ENCODE results near the gene RIPK3. TPM values are rescaled to one million over a fixed set of nuclear protein-coding genes. Genes with fewer than 3 reads are reported as not detected.
A peak's percentile ranks its signal among the peaks of the same experiment; 100 is the strongest.

The RIPK3 gene
- total and polyA plus RNA-seq, 2 donors from 2014 or later: 5.1 to 19.5 TPM

DNA sequence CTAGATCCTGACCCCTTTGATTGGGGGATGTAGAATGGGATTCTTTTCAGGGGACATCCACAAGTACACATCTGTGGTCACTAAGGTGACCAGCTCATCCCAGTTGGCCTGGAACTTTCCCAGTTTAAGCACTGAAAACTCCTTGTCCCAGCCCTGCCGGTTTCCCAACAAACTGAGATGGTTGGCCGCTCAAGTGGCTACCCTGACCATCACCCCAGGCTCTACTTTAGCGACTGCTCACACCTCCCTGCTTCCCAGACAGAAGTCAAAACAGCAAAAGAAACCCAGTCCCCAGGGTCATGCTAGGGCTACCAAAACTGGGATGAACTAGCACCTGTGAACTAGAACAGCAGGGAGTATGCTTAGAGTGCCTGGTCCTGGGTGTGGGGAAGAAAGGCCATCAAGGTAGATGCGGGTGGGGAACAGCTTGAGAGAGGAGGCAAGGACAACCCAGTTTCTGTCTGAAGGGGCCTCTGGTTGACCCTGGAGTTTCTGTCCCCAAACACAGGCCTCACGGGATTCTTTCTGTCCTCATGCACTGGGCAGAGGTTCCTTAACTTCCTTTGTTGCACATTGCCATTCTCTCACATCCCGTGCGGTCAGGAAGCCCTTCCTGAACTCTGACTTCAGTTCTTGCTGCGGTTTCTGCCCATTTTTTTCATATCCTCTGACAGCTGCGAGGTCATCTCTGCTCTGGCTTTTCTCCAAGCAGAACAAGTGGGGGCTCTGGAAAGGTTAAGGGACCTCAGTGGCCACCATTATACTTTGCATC lies 26.9 kb downstream of the RIPK3 start:
- H3K9ac ChIP-seq (ENCODE audit: low read length in 3 of 3): peak overlapping the region in 1 of 3 donors; percentile 30

DNA sequence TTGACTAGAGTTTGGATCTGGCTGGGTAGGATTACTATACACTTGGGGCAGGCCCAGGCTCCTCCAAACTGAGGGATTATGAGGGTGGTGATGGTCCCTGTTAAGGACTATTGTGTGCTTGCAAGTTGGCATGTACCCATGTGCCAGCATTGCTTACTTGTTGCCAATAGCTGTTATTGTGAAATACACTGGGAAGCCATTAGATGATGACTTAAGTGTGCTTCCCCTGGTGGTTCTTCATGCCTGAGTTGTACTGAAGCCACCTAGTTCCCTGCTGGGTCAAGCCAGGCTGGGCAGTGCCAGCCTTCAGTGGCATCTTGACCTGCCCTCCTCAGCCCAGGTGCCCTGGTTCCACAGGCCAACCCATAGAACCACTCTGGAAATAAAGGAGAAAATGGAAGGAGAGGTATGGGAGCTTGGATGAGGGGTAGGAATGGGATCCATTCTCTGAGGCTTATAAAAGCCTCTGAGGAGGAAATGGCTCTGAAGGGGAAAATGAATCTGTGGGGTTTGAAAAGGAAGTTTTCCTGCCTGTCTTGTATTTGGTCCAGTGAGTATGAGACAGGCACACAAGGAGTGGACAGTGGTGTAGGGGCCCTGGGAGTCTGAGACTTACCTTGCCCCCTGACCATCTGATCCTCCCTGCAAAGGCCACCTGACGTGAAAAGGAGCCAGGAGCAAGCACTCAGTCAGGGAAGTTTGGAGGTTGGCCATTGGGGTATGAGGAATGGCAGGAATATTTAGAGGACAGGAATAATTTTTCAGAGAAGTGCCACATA lies 27.8 kb downstream of the RIPK3 start:
- Histone ChIP-seq H3K9me3 (ENCODE audit: control insufficient read depth in 2 of 3, insufficient read depth in 1 of 3, low read length in 3 of 3) (no peaks in the 10 kb centered on the region), H3K4me1 (ENCODE audit: control insufficient read depth in 2 of 3, insufficient read depth in 2 of 3, low read depth in 1 of 3, low read length in 3 of 3) (peaks cover 0 to 46% (median 38%) of the 10 kb centered on the region in 3 donors), H3K27me3 (ENCODE audit: control insufficient read depth, insufficient read depth, low read length) (peaks cover 6% of the 10 kb centered on the region), H3K27ac (ENCODE audit: low read depth in 2 of 2, low read length in 2 of 2) (peak overlapping the region; percentile 63 to 72), H3K9ac (ENCODE audit: low read length in 3 of 3) (peak overlapping the region in 1 of 3 donors; percentile 30), H3K4me3 (ENCODE audit: low read length in 3 of 3) (peak overlapping the region in 1 of 3 donors; percentile 49), H3K36me3 (ENCODE audit: control insufficient read depth in 2 of 3, insufficient read depth in 3 of 3, low read length in 3 of 3) (no peaks in the 10 kb centered on the region)
- intact Hi-C loops (cut with DNase I): no loop called here
- FAIRE-seq (no peak), DNase-seq (no peak)
- TF ChIP-seq, protein P1, sequence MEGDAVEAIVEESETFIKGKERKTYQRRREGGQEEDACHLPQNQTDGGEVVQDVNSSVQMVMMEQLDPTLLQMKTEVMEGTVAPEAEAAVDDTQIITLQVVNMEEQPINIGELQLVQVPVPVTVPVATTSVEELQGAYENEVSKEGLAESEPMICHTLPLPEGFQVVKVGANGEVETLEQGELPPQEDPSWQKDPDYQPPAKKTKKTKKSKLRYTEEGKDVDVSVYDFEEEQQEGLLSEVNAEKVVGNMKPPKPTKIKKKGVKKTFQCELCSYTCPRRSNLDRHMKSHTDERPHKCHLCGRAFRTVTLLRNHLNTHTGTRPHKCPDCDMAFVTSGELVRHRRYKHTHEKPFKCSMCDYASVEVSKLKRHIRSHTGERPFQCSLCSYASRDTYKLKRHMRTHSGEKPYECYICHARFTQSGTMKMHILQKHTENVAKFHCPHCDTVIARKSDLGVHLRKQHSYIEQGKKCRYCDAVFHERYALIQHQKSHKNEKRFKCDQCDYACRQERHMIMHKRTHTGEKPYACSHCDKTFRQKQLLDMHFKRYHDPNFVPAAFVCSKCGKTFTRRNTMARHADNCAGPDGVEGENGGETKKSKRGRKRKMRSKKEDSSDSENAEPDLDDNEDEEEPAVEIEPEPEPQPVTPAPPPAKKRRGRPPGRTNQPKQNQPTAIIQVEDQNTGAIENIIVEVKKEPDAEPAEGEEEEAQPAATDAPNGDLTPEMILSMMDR (IDR thresholded peaks at IDR 0.05; ENCODE audit: borderline replicate concordance, extremely low read depth, insufficient read depth): no peak

More for the DNA sequence above, 26.9 kb downstream of the RIPK3 start:
- Histone ChIP-seq H3K4me1 (ENCODE audit: control insufficient read depth in 2 of 3, insufficient read depth in 2 of 3, low read depth in 1 of 3, low read length in 3 of 3) (peaks cover 0 to 43% (median 31%) of the 10 kb centered on the region in 3 donors), H3K36me3 (ENCODE audit: control insufficient read depth in 2 of 3, insufficient read depth in 3 of 3, low read length in 3 of 3) (no peaks in the 10 kb centered on the region), H3K27ac (ENCODE audit: low read depth in 2 of 2, low read length in 2 of 2) (peak overlapping the region; percentile 16 to 63), H3K9me3 (ENCODE audit: control insufficient read depth in 2 of 3, insufficient read depth in 1 of 3, low read length in 3 of 3) (no peaks in the 10 kb centered on the region), H3K4me3 (ENCODE audit: low read length in 3 of 3) (no peak overlapping the region), H3K27me3 (ENCODE audit: control insufficient read depth, insufficient read depth, low read length) (peaks cover 9% of the 10 kb centered on the region)
- DNase-seq (no peak), FAIRE-seq (no peak)
- intact Hi-C loops (cut with DNase I): no loop called here
- TF ChIP-seq, protein P1 (IDR thresholded peaks at IDR 0.05; ENCODE audit: borderline replicate concordance, extremely low read depth, insufficient read depth): no peak

DNA sequence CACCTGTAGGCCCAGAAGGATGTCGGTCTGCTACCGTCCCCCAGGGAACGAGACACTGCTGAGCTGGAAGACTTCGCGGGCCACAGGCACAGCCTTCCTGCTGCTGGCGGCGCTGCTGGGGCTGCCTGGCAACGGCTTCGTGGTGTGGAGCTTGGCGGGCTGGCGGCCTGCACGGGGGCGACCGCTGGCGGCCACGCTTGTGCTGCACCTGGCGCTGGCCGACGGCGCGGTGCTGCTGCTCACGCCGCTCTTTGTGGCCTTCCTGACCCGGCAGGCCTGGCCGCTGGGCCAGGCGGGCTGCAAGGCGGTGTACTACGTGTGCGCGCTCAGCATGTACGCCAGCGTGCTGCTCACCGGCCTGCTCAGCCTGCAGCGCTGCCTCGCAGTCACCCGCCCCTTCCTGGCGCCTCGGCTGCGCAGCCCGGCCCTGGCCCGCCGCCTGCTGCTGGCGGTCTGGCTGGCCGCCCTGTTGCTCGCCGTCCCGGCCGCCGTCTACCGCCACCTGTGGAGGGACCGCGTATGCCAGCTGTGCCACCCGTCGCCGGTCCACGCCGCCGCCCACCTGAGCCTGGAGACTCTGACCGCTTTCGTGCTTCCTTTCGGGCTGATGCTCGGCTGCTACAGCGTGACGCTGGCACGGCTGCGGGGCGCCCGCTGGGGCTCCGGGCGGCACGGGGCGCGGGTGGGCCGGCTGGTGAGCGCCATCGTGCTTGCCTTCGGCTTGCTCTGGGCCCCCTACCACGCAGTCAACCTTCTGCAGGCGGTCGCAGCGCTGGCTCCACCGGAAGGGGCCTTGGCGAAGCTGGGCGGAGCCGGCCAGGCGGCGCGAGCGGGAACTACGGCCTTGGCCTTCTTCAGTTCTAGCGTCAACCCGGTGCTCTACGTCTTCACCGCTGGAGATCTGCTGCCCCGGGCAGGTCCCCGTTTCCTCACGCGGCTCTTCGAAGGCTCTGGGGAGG lies 28.9 kb downstream of the RIPK3 start, which contains the start of gene LTB4R:
Gene LTB4R, plus strand, starts transcription at position 857 of the 959 bp plus-strand sequence. CDS start 4,150 bp downstream, outside the sequence.
- H3K4me3 ChIP-seq (ENCODE audit: low read length in 3 of 3): peak within 1 kb of the TSS in 2 of 3 donors; percentile 18 to 49
- TF ChIP-seq, protein P1 (IDR thresholded peaks at IDR 0.05; ENCODE audit: borderline replicate concordance, extremely low read depth, insufficient read depth): peak; percentile 7
- H3K27ac ChIP-seq (ENCODE audit: low read depth in 2 of 2, low read length in 2 of 2): peak within 1 kb of the TSS; percentile 68 to 72
- H3K36me3 ChIP-seq (ENCODE audit: control insufficient read depth in 2 of 3, insufficient read depth in 3 of 3, low read length in 3 of 3): peaks cover 0 to 11% (median 7%) of the 10 kb centered on the region in 3 donors
- FAIRE-seq (no peak), DNase-seq (peak; percentile 89 to 94 (median 90))
- intact Hi-C loops (cut with DNase I): no loop called here
- peaks cover 0 to 46% (median 38%) of the 10 kb centered on the region in 3 donors for H3K4me1 ChIP-seq (ENCODE audit: control insufficient read depth in 2 of 3, insufficient read depth in 2 of 3, low read depth in 1 of 3, low read length in 3 of 3)
- H3K9me3 ChIP-seq (ENCODE audit: control insufficient read depth in 2 of 3, insufficient read depth in 1 of 3, low read length in 3 of 3): no peaks in the 10 kb centered on the region
- H3K27me3 ChIP-seq (ENCODE audit: control insufficient read depth, insufficient read depth, low read length): peaks cover 3% of the 10 kb centered on the region
- peak within 1 kb of the TSS in 1 of 3 donors; percentile 30 for H3K9ac ChIP-seq (ENCODE audit: low read length in 3 of 3)

Measured in kidney (tissue), 14 donors.